Testis (tissue), 2 donors: ENCODE results near the gene HES1.

ENCODE experiments used
- POLR2A ChIP-seq: fragments of 450-650 bp; IDR thresholded peaks from one replicate; pipeline ENCODE4 v1.6.1; 2017; ENCODE audit warnings: antibody characterized with exemption, mild to moderate bottlenecking, moderate library complexity
- TF ChIP-seq, protein P1 (sequence below), 3 experiments: fragments of 450-650 bp in 2 of 3; fragments of 200-600 bp in 1 of 3; sonication (generic) in 1 of 3; IDR thresholded peaks; one replicate each; pipeline ENCODE4 v1.5.1; 2016 to 2019; ENCODE audit warnings: antibody characterized with exemption in 3 of 3, mild to moderate bottlenecking in 2 of 3, moderate library complexity in 1 of 3

DNA sequence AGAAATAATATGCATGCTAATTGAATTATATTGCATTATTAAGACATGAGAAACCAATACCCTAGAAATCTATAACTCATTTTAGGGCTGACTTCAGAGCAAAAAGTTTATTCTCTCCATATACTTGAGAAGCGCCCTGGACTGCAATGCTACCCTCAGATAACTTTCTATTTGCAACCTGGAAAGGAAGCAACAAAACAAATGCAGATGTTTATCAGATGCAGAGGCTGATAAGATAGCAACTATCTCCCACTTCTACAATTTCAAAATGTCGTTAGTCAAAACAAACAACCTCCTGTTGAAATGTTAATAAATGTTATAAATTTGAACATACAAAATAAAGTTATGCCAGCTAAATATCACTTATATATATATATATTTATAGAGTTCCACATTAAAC is 34.8 kb downstream of the HES1 start:
- TF ChIP-seq POLR2A, result no peak
- TF ChIP-seq, protein P1, sequence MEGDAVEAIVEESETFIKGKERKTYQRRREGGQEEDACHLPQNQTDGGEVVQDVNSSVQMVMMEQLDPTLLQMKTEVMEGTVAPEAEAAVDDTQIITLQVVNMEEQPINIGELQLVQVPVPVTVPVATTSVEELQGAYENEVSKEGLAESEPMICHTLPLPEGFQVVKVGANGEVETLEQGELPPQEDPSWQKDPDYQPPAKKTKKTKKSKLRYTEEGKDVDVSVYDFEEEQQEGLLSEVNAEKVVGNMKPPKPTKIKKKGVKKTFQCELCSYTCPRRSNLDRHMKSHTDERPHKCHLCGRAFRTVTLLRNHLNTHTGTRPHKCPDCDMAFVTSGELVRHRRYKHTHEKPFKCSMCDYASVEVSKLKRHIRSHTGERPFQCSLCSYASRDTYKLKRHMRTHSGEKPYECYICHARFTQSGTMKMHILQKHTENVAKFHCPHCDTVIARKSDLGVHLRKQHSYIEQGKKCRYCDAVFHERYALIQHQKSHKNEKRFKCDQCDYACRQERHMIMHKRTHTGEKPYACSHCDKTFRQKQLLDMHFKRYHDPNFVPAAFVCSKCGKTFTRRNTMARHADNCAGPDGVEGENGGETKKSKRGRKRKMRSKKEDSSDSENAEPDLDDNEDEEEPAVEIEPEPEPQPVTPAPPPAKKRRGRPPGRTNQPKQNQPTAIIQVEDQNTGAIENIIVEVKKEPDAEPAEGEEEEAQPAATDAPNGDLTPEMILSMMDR (IDR thresholded peaks at IDR 0.05), result no peak
